ENCODE data around the gene ARHGEF9. TPM values are rescaled to one million over a fixed set of nuclear protein-coding genes. Genes with fewer than 3 reads are reported as not detected.

Gene ARHGEF9
- total and polyA plus RNA-seq, 2 of the 8 experiments (the other 6 are each of a cell fraction or from before 2014, with no cell fraction given), result 28.7 to 31.8 TPM

- TF ChIP-seq SIN3A (conservative IDR thresholded peaks at IDR 0.05 in 1 of 2, IDR thresholded peaks at IDR 0.05 in 1 of 2; ENCODE audit: low read depth in 1 of 2, low read length in 2 of 2) (no peak), HDAC6 (IDR thresholded peaks at IDR 0.05; ENCODE audit: low read depth, low read length) (no peak)
Measured at GRCh38 chrX:63746278-63746677, 38.7 kb downstream of the ARHGEF9 start (continued).
